IMR-90 (cell line): Measurements from ENCODE around the gene NUB1.

Experiments
- POLR2A ChIP-seq: IDR thresholded peaks from 2 replicates; pipeline ENCODE4 v1.6.1; 2012; ENCODE audit warnings: mild to moderate bottlenecking, low read depth, low read length
- TF ChIP-seq, protein P1 (sequence below): conservative IDR thresholded peaks from 2 replicates; pipeline ENCODE4 v1.5.1; 2012; ENCODE audit warnings: mild to moderate bottlenecking, low read depth, low read length, improper control_type of control experiment

DNA sequence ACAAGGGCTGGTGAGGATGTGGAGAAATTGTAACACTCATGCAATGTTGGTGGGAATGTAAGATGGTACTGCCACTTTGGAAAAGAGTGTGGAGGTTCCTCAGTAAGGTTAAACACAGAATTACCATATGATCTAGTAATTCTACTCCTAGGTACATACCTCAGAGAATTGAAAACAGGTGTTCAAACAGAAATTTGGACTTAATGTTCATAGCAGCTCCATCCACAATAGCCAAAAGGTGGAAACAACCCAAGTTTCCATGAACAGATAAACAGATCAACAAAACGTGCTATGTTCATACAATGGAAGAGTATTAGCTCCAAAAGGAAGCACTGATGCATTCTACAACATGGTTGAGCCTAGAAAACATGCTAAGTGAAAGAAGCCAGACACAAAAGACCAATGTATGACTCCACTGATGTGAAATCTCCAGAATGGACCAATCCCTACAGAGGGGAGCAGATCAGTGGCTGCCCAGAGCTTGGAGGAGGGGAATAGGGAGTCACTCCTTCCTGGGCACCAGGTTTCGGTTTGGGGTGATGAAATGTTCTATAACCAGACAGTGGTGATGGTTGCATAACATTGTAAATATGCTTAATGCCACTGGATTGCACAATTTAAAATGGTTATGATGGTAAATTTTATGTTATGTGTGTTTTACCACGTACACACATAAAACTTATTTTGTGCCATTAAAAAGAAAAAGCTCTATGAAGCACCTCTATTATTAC is 73.9 kb downstream of the NUB1 start:
- TF ChIP-seq, protein P1, sequence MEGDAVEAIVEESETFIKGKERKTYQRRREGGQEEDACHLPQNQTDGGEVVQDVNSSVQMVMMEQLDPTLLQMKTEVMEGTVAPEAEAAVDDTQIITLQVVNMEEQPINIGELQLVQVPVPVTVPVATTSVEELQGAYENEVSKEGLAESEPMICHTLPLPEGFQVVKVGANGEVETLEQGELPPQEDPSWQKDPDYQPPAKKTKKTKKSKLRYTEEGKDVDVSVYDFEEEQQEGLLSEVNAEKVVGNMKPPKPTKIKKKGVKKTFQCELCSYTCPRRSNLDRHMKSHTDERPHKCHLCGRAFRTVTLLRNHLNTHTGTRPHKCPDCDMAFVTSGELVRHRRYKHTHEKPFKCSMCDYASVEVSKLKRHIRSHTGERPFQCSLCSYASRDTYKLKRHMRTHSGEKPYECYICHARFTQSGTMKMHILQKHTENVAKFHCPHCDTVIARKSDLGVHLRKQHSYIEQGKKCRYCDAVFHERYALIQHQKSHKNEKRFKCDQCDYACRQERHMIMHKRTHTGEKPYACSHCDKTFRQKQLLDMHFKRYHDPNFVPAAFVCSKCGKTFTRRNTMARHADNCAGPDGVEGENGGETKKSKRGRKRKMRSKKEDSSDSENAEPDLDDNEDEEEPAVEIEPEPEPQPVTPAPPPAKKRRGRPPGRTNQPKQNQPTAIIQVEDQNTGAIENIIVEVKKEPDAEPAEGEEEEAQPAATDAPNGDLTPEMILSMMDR = no peak
- TF ChIP-seq POLR2A = no peak
